H1 (cell line): Measurements from ENCODE around the gene CORIN. TPM values are rescaled to one million over a fixed set of nuclear protein-coding genes. Genes with fewer than 3 reads are reported as not detected.

ENCODE experiments used
- CTCF ChIA-PET: fragments of 300-600 bp; sonication (Branson Sonifier 250); formaldehyde crosslinking; loops from one replicate; lab custom pipeline; 2021; ENCODE audit not compliant: partially characterized antibody; lab: Charles Lee
- POLR2A ChIA-PET: fragments of 300-600 bp; sonication (Branson Sonifier 250); formaldehyde crosslinking; loops from one replicate; lab custom pipeline; 2021; ENCODE audit warnings: inconsistent platforms; ENCODE audit not compliant: partially characterized antibody; lab: Charles Lee
- DNase-seq, 2 experiments: peaks; one replicate each; pipeline versions ENCODE4 v3.0.0 to v3.0.0-alpha.2; 2010 to 2022; ENCODE audit warnings: low spot score in 2 of 2, low read depth in 1 of 2, mixed read lengths in 1 of 2
- FAIRE-seq: peaks from 2 replicates; lab custom pipeline; 2011; peaks lifted over from hg19 to GRCh38; lab: Jason Lieb, UNC
- H2AFZ ChIP-seq: 2 replicates; pipeline ENCODE4 v1.8.1; 2012; ENCODE audit warnings: low read length, inconsistent platforms
- H2AK5ac ChIP-seq: 2 replicates; pipeline ENCODE4 v1.6.1; 2013; ENCODE audit warnings: low read depth, low read length
- H2BK120ac ChIP-seq: replicated peaks from 2 replicates; pipeline ENCODE3; 2013; ENCODE audit warnings: low read depth, low read length, inconsistent platforms
- H2BK12ac ChIP-seq: 2 replicates; pipeline ENCODE4 v1.6.1; 2013; ENCODE audit warnings: low read depth, low read length
- H2BK15ac ChIP-seq: 2 replicates; pipeline ENCODE4 v1.6.1; 2013; ENCODE audit warnings: low read length
- H2BK20ac ChIP-seq: 2 replicates; pipeline ENCODE4 v1.6.1; 2013; ENCODE audit warnings: low read length
- H2BK5ac ChIP-seq: 2 replicates; pipeline ENCODE4 v1.6.1; 2013; ENCODE audit warnings: low read depth, low read length
- H3K14ac ChIP-seq: 2 replicates; pipeline ENCODE4 v1.6.1; 2013; ENCODE audit warnings: inconsistent platforms; ENCODE audit not compliant: insufficient read length
- H3K18ac ChIP-seq: 2 replicates; pipeline ENCODE4 v1.6.1; 2013; ENCODE audit warnings: low read length; ENCODE audit errors: extremely low read depth
- H3K23ac ChIP-seq: 2 replicates; pipeline ENCODE4 v1.6.1; 2013; ENCODE audit warnings: inconsistent platforms; ENCODE audit not compliant: insufficient read length
- H3K23me2 ChIP-seq: 2 replicates; pipeline ENCODE4 v1.6.1; 2013; ENCODE audit warnings: low read depth, low read length
- H3K27ac ChIP-seq: 2 replicates; pipeline ENCODE4 v1.6.1; 2011; ENCODE audit warnings: low read depth, low read length, inconsistent platforms
- H3K27me3 ChIP-seq, 4 experiments: replicated peaks in 1 of 4; 1 replicate in 1 of 4; 2 replicates in 3 of 4; pipeline versions ENCODE4 v1.6.1 to v1.8.1; 2011 to 2013; ENCODE audit warnings: low read length in 3 of 4, mild to moderate bottlenecking in 3 of 4, inconsistent platforms in 2 of 4, mixed read lengths in 2 of 4, moderate library complexity in 1 of 4; ENCODE audit not compliant: control insufficient read depth in 3 of 4, insufficient read depth in 3 of 4; ENCODE audit errors: extremely low read depth in 1 of 4
- H3K36me3 ChIP-seq, 4 experiments: 2 replicates each; pipeline versions ENCODE4 v1.6.1 to v1.8.1; 2011 to 2013; ENCODE audit warnings: mild to moderate bottlenecking in 4 of 4, low read length in 3 of 4, moderate library complexity in 2 of 4, control low read depth in 1 of 4, inconsistent platforms in 1 of 4; ENCODE audit not compliant: insufficient read depth in 4 of 4, control insufficient read depth in 2 of 4
- H3K4ac ChIP-seq: replicated peaks from 2 replicates; pipeline ENCODE3; 2013; ENCODE audit warnings: low read length, low read depth, mixed read lengths, inconsistent platforms; ENCODE audit not compliant: insufficient read length
- H3K4me1 ChIP-seq, 4 experiments: replicated peaks in 1 of 4; 1 replicate in 1 of 4; 2 replicates in 3 of 4; pipeline versions ENCODE4 v1.6.1 to v1.8.1; 2011 to 2013; ENCODE audit warnings: low read length in 3 of 4, inconsistent platforms in 2 of 4, mixed read lengths in 1 of 4; ENCODE audit not compliant: insufficient read depth in 4 of 4, control insufficient read depth in 3 of 4
- H3K4me2 ChIP-seq, 2 experiments: 2 replicates each; pipeline versions ENCODE4 v1.6.1 to v1.8.1; 2011 to 2013; ENCODE audit warnings: low read depth in 2 of 2, low read length in 2 of 2, control low read depth in 1 of 2, inconsistent platforms in 1 of 2, mild to moderate bottlenecking in 1 of 2; ENCODE audit not compliant: insufficient read depth in 1 of 2
- H3K4me3 ChIP-seq, 4 experiments: fragments of 200-600, 300-600 bp in 1 of 4; sonication (generic), shearing (Covaris generic), sonication (Bioruptor Twin) in 1 of 4; 2 replicates each; pipeline versions ENCODE4 v1.5.1 to v1.8.1; 2011 to 2016; ENCODE audit warnings: low read length in 4 of 4, low read depth in 3 of 4, control low read depth in 2 of 4, inconsistent platforms in 2 of 4, mild to moderate bottlenecking in 2 of 4, mixed read lengths in 1 of 4, moderate library complexity in 1 of 4; ENCODE audit not compliant: insufficient read depth in 2 of 4; ENCODE audit errors: extremely low read depth in 1 of 4
- H3K56ac ChIP-seq: replicated peaks from 2 replicates; pipeline ENCODE3; 2013; ENCODE audit warnings: low read depth, mild to moderate bottlenecking, mixed read lengths, low read length, inconsistent platforms; ENCODE audit not compliant: insufficient read length
- H3K79me1 ChIP-seq: 2 replicates; pipeline ENCODE4 v1.6.1; 2013; ENCODE audit warnings: low read depth, low read length, control low read depth
- H3K79me2 ChIP-seq, 2 experiments: 2 replicates each; pipeline versions ENCODE4 v1.6.1 to v1.8.1; 2012 to 2013; ENCODE audit warnings: low read length in 2 of 2, mild to moderate bottlenecking in 2 of 2, inconsistent platforms in 1 of 2; ENCODE audit not compliant: insufficient read depth in 2 of 2, control insufficient read depth in 1 of 2
- H3K9ac ChIP-seq, 4 experiments: replicated peaks in 1 of 4; 1 replicate in 1 of 4; 2 replicates in 3 of 4; pipeline versions ENCODE4 v1.6.1 to v1.8.1; 2011 to 2013; ENCODE audit warnings: low read depth in 3 of 4, low read length in 3 of 4, control low read depth in 2 of 4, mild to moderate bottlenecking in 2 of 4, moderate library complexity in 2 of 4, inconsistent platforms in 1 of 4; ENCODE audit errors: extremely low read depth in 1 of 4
- H3K9me3 ChIP-seq, 2 experiments: 2 replicates each; pipeline versions ENCODE4 v1.6.1 to v1.8.1; 2012 to 2013; ENCODE audit warnings: mild to moderate bottlenecking in 2 of 2, moderate library complexity in 2 of 2, control low read depth in 1 of 2, inconsistent platforms in 1 of 2, low read depth in 1 of 2, low read length in 1 of 2, mixed read lengths in 1 of 2; ENCODE audit not compliant: insufficient read depth in 2 of 2
- H4K20me1 ChIP-seq, 2 experiments: replicated peaks in 1 of 2; 2 replicates each; pipeline versions ENCODE3 to v1.8.1; 2011 to 2013; ENCODE audit warnings: inconsistent platforms in 2 of 2, low read length in 2 of 2, mild to moderate bottlenecking in 1 of 2; ENCODE audit not compliant: insufficient read depth in 2 of 2, control insufficient read depth in 1 of 2
- H4K5ac ChIP-seq: 2 replicates; pipeline ENCODE4 v1.6.1; 2013; ENCODE audit warnings: low read length, low read depth, mixed read lengths, inconsistent platforms; ENCODE audit not compliant: insufficient read length
- H4K8ac ChIP-seq: 2 replicates; pipeline ENCODE4 v1.8.0; 2013; ENCODE audit warnings: mild to moderate bottlenecking, moderate library complexity, low read length, inconsistent platforms; ENCODE audit not compliant: insufficient read depth; ENCODE audit errors: extremely low read depth
- H4K91ac ChIP-seq: replicated peaks from 2 replicates; pipeline ENCODE3; 2013; ENCODE audit warnings: low read length, mixed read lengths, inconsistent platforms; ENCODE audit not compliant: insufficient read length
- CBX8 ChIP-seq: fragments of 300-800, 300-1000 bp; sonication (generic); IDR thresholded peaks from 2 replicates; pipeline ENCODE4 v1.7.1; 2016; ENCODE audit warnings: low read depth, low read length, borderline replicate concordance
- FOSL1 ChIP-seq: IDR thresholded peaks from 2 replicates; pipeline ENCODE4 v1.6.1; 2011; ENCODE audit warnings: mild to moderate bottlenecking, low read depth, low read length, moderate library complexity; ENCODE audit not compliant: insufficient read depth
- SIX5 ChIP-seq: IDR thresholded peaks from 2 replicates; pipeline ENCODE4 v1.6.1; 2011; ENCODE audit warnings: mild to moderate bottlenecking, low read depth, low read length
- SP4 ChIP-seq: IDR thresholded peaks from 2 replicates; pipeline ENCODE4 v1.6.1; 2012; ENCODE audit warnings: low read length, inconsistent platforms
- WGBS, 2 experiments: shearing (Covaris generic) in 1 of 2; methylation state at CpG; one replicate each; pipeline versions ENCODE4 v1.1.6 to v1.1.7; 2013 to 2015; ENCODE audit warnings: low lambda C conversion rate in 2 of 2, mixed read lengths in 2 of 2, inconsistent platforms in 1 of 2, low coverage in 1 of 2, missing lambda C conversion rate in 1 of 2; ENCODE audit not compliant: insufficient replicate concordance in 2 of 2, insufficient coverage in 1 of 2, insufficient read length in 1 of 2; ENCODE audit errors: extremely low coverage in 1 of 2, missing lambda C conversion rate in 1 of 2; 5-methylcytosine and 5-hydroxymethylcytosine counted together
- polyA plus RNA-seq, 7 experiments: library from polyadenylated mRNA; depleted of rRNA in 3 of 7; stranded (reverse) in 5 of 7; unstranded in 2 of 7; fragments of >200 nt in 5 of 7; fragments of 200-250 nt in 2 of 7; gene quantifications; 1 replicate in 5 of 7; 2 replicates in 1 of 7; 4 replicates in 1 of 7; pipeline versions ENCODE4 v1.2.1 to v1.2.3, GENCODE V29; 2011 to 2013; ENCODE audit warnings: missing spikeins in 2 of 7, mixed read lengths in 2 of 7
- total RNA-seq: library from RNA; stranded (reverse); fragmentation: NEBNext Ultra II Directional; extraction: Animal tissue kit (Norgen Biotek cat#: 25700); gene quantifications from 2 replicates; pipeline ENCODE4 v1.2.1, GENCODE V29; 2021
- TF ChIP-seq, protein P1 (sequence below), 3 experiments: IDR thresholded peaks; 1 replicate in 2 of 3; 2 replicates in 1 of 3; pipeline versions ENCODE4 v1.5.1 to v1.6.1; 2011; ENCODE audit warnings: low read length in 3 of 3, mild to moderate bottlenecking in 3 of 3, inconsistent platforms in 2 of 3, low read depth in 1 of 3, moderate library complexity in 1 of 3; ENCODE audit not compliant: insufficient read depth in 1 of 3; ENCODE audit errors: control extremely low read depth in 1 of 3

The CORIN gene
- total and polyA plus RNA-seq, 2 of the 8 experiments (the other 6 are each of a cell fraction or from before 2014, with no cell fraction given) = 0.09 to 0.32 TPM

DNA sequence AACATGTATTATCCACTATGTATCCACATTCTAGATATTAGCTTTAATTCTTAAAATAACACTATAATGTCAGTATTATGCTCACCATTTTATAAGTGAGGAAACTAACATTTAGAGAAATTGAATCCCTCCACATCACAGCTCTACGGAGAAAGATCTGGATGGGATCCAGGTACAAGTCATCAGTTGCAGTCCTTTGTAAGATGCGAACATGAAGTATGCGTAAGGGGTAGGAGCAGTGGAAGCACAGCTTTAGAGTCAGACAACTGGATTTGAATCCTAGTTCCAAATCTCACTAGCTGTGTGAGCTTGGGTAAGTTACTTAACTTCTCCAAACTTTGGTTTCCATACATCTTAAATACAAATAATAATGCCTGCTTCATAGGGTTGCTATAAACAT is 190.3 kb downstream of the CORIN start:
- no peak overlapping the region for H3K4ac ChIP-seq
- no peak overlapping the region for H3K9ac ChIP-seq
- H3K23me2 ChIP-seq = no peaks in the 10 kb centered on the region
- no peak overlapping the region for H3K18ac ChIP-seq
- DNase-seq (no peak), FAIRE-seq (no peak)
- WGBS, 2 experiments = 98% methylated on average over 3 of the region's 3 CpGs; no CpG with 5 or more reads in 1 of the 2 experiments
- no peak overlapping the region for H3K56ac ChIP-seq
- H3K4me3 ChIP-seq = no peak overlapping the region
- POLR2A ChIA-PET = no interaction called here
- CTCF ChIA-PET = no interaction called here
- H3K27ac ChIP-seq = no peak overlapping the region
- no peak overlapping the region for H2BK20ac ChIP-seq
- peaks cover 0 to 2% (median 0%) of the 10 kb centered on the region in 4 experiments; a peak in 1 of 7 replicates for H3K4me1 ChIP-seq
- H3K9me3 ChIP-seq = no peaks in the 10 kb centered on the region
- no peak overlapping the region for H2BK5ac ChIP-seq
- H3K36me3 ChIP-seq = no peaks in the 10 kb centered on the region
- no peaks in the 10 kb centered on the region for H3K27me3 ChIP-seq
- H2AK5ac ChIP-seq = no peak overlapping the region
- H2BK15ac ChIP-seq = no peak overlapping the region
- H4K8ac ChIP-seq = no peak overlapping the region
- no peaks in the 10 kb centered on the region for H3K79me2 ChIP-seq
- no peak overlapping the region for H3K23ac ChIP-seq
- no peak overlapping the region for H3K4me2 ChIP-seq
- H3K14ac ChIP-seq = no peak overlapping the region
- no peak overlapping the region for H2AFZ ChIP-seq
- H4K5ac ChIP-seq = no peak overlapping the region
- H4K91ac ChIP-seq = no peak overlapping the region
- H2BK120ac ChIP-seq = no peak overlapping the region
- no peaks in the 10 kb centered on the region for H3K79me1 ChIP-seq
- H4K20me1 ChIP-seq = no peaks in the 10 kb centered on the region
- H2BK12ac ChIP-seq = no peak overlapping the region
- no peak for TF ChIP-seq FOSL1
- no peak for TF ChIP-seq SIX5
- TF ChIP-seq CBX8 = no peak
- TF ChIP-seq, protein P1, sequence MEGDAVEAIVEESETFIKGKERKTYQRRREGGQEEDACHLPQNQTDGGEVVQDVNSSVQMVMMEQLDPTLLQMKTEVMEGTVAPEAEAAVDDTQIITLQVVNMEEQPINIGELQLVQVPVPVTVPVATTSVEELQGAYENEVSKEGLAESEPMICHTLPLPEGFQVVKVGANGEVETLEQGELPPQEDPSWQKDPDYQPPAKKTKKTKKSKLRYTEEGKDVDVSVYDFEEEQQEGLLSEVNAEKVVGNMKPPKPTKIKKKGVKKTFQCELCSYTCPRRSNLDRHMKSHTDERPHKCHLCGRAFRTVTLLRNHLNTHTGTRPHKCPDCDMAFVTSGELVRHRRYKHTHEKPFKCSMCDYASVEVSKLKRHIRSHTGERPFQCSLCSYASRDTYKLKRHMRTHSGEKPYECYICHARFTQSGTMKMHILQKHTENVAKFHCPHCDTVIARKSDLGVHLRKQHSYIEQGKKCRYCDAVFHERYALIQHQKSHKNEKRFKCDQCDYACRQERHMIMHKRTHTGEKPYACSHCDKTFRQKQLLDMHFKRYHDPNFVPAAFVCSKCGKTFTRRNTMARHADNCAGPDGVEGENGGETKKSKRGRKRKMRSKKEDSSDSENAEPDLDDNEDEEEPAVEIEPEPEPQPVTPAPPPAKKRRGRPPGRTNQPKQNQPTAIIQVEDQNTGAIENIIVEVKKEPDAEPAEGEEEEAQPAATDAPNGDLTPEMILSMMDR (IDR thresholded peaks at IDR 0.05; ENCODE audit: control extremely low read depth in 1 of 3, insufficient read depth in 1 of 3, low read depth in 1 of 3, low read length in 3 of 3) = no peak
- TF ChIP-seq SP4 = no peak
